Endothelial cell of umbilical vein (primary cell): ENCODE measurements around the gene SAC3D1. TPM values are rescaled to one million over a fixed set of nuclear protein-coding genes. Genes with fewer than 3 reads are reported as not detected.

Source experiments
- BruUV-seq: library from RNA; stranded (reverse); fragments of 400-500 nt; replicated peaks from 2 replicates; lab custom pipeline; 2021; lab: Mats Ljungman, UMichigan
- CTCF ChIA-PET: fragments of 300-600, 350-600 bp; sonication (Branson Sonifier 250); formaldehyde crosslinking; loops from one replicate; lab custom pipeline; 2021; ENCODE audit warnings: antibody characterized with exemption, inconsistent platforms; lab: Charles Lee
- POLR2A ChIA-PET: fragments of 300-600, 350-600 bp; sonication (Branson Sonifier 250); formaldehyde crosslinking; loops from one replicate; lab custom pipeline; 2021; ENCODE audit warnings: antibody characterized with exemption, inconsistent platforms; lab: Charles Lee
- DNase-seq: peaks from one replicate; pipeline ENCODE4 v3.0.0-alpha.2; 2011; ENCODE audit warnings: low read depth, low spot score
- FAIRE-seq: peaks from 2 replicates; lab custom pipeline; 2011; peaks lifted over from hg19 to GRCh38; lab: Jason Lieb, UNC
- H2AFZ ChIP-seq: 2 replicates; pipeline ENCODE4 v1.6.0; 2012; ENCODE audit warnings: low read depth, low read length, control low read depth, inconsistent platforms
- H3K27ac ChIP-seq: 2 replicates; pipeline ENCODE4 v1.5.1; 2011; ENCODE audit warnings: low read depth, mild to moderate bottlenecking, control low read depth, low read length, moderate library complexity; ENCODE audit not compliant: insufficient read depth
- H3K27me3 ChIP-seq, 2 experiments: 2 replicates each; pipeline versions ENCODE4 v1.6.0 to v1.6.1; 2011; ENCODE audit warnings: low read length in 2 of 2, mixed read lengths in 1 of 2; ENCODE audit not compliant: control insufficient read depth in 2 of 2, insufficient read depth in 2 of 2
- H3K36me3 ChIP-seq, 2 experiments: 2 replicates in 1 of 2; 3 replicates in 1 of 2; pipeline ENCODE4 v1.5.1; 2011; ENCODE audit warnings: low read length in 2 of 2, mild to moderate bottlenecking in 1 of 2, moderate library complexity in 1 of 2; ENCODE audit not compliant: control insufficient read depth in 2 of 2, insufficient read depth in 2 of 2; ENCODE audit errors: extremely low read depth in 1 of 2
- H3K4me1 ChIP-seq: 3 replicates; pipeline ENCODE4 v1.5.1; 2011; ENCODE audit warnings: mild to moderate bottlenecking, low read length; ENCODE audit not compliant: control insufficient read depth, insufficient read depth; ENCODE audit errors: extremely low read depth
- H3K4me2 ChIP-seq: 2 replicates; pipeline ENCODE4 v1.6.1; 2011; ENCODE audit warnings: low read length, control low read depth, mixed read lengths; ENCODE audit not compliant: insufficient read depth
- H3K4me3 ChIP-seq, 3 experiments: fragments of 200-600 bp in 1 of 3; sonication (generic), shearing (Covaris generic) in 1 of 3; replicated peaks in 1 of 3; 2 replicates each; pipeline ENCODE4 v1.5.1; 2011 to 2016; ENCODE audit warnings: control low read depth in 3 of 3, low read length in 3 of 3, mild to moderate bottlenecking in 2 of 3, inconsistent platforms in 1 of 3, low read depth in 1 of 3, moderate library complexity in 1 of 3; ENCODE audit not compliant: insufficient read depth in 1 of 3
- H3K79me2 ChIP-seq: 2 replicates; pipeline ENCODE4 v1.6.0; 2012; ENCODE audit warnings: low read length, inconsistent platforms; ENCODE audit not compliant: control insufficient read depth, insufficient read depth
- H3K9ac ChIP-seq: replicated peaks from 2 replicates; pipeline ENCODE3; 2011; ENCODE audit warnings: low read length, control low read depth; ENCODE audit not compliant: insufficient read depth; ENCODE audit errors: extremely low read depth
- H3K9me1 ChIP-seq: replicated peaks from 3 replicates; pipeline ENCODE4 v1.6.0; 2011; ENCODE audit warnings: mild to moderate bottlenecking, low read length; ENCODE audit not compliant: control insufficient read depth, insufficient read depth; ENCODE audit errors: extremely low read depth
- H3K9me3 ChIP-seq: replicated peaks from 2 replicates; pipeline ENCODE4 v1.5.1; 2012; ENCODE audit warnings: low read length, inconsistent platforms; ENCODE audit not compliant: control insufficient read depth, insufficient read depth
- H4K20me1 ChIP-seq: replicated peaks from 2 replicates; pipeline ENCODE3; 2011; ENCODE audit warnings: mild to moderate bottlenecking, low read length; ENCODE audit not compliant: control insufficient read depth, insufficient read depth; ENCODE audit errors: extremely low read depth
- CTCF ChIP-seq, 2 donors: IDR thresholded peaks; 1 replicate in 1 of 2; 2 replicates in 1 of 2; pipeline ENCODE4 v1.5.1; 2011; ENCODE audit warnings: low read length in 2 of 2, mild to moderate bottlenecking in 2 of 2, moderate library complexity in 2 of 2, control low read depth in 1 of 2, inconsistent platforms in 1 of 2, low read depth in 1 of 2; ENCODE audit not compliant: insufficient read depth in 1 of 2; ENCODE audit errors: extremely low read depth in 1 of 2
- EZH2 ChIP-seq: IDR thresholded peaks from 2 replicates; pipeline ENCODE4 v1.6.1; 2012; ENCODE audit warnings: borderline replicate concordance, low read depth, mild to moderate bottlenecking, moderate library complexity, low read length, inconsistent platforms; ENCODE audit not compliant: severe bottlenecking
- FOS ChIP-seq: IDR thresholded peaks from 2 replicates; pipeline ENCODE4 v1.6.1; 2011; ENCODE audit warnings: mild to moderate bottlenecking, low read length, moderate library complexity, borderline replicate concordance; ENCODE audit not compliant: insufficient read depth
- GATA2 ChIP-seq: IDR thresholded peaks from 2 replicates; pipeline ENCODE4 v1.7.0; 2011; ENCODE audit warnings: low read depth, mild to moderate bottlenecking, moderate library complexity, mixed read lengths, low read length; ENCODE audit not compliant: insufficient read length, insufficient read depth
- JUN ChIP-seq: IDR thresholded peaks from 2 replicates; pipeline ENCODE4 v1.6.1; 2011; ENCODE audit warnings: borderline replicate concordance, low read depth; ENCODE audit not compliant: insufficient read length, insufficient read depth
- MAX ChIP-seq: IDR thresholded peaks from 2 replicates; pipeline ENCODE4 v1.6.1; 2011; ENCODE audit not compliant: insufficient read depth, insufficient read length
- MYC ChIP-seq: IDR thresholded peaks from one replicate; pipeline ENCODE4 v1.6.1; 2011; ENCODE audit warnings: mild to moderate bottlenecking, low read depth, low read length
- POLR2A ChIP-seq: IDR thresholded peaks from 2 replicates; pipeline ENCODE4 v1.6.1; 2012; ENCODE audit warnings: low read depth, mild to moderate bottlenecking, control low read depth, low read length
- POLR2AphosphoS5 ChIP-seq: IDR thresholded peaks from 2 replicates; pipeline ENCODE4 v1.6.1; 2012; ENCODE audit warnings: low read depth, mild to moderate bottlenecking, control low read depth, low read length, moderate library complexity; ENCODE audit not compliant: insufficient read depth
- dilution Hi-C: fragments of 300-500 bp; cut with MboI; formaldehyde crosslinking; loops from one replicate; pipeline ENCODE4 v1.15.0; 2019; ENCODE audit warnings: low sequenced_read_pairs; ENCODE audit not compliant: extremely low pct_ligation_motif_present
- intact Hi-C: fragments of 100-400 bp; cut with micrococcal nuclease; formaldehyde crosslinking; loops from one replicate; pipeline ENCODE4 v1.10.0; 2022
- polyA plus RNA-seq, 4 experiments: library from polyadenylated mRNA; depleted of rRNA in 3 of 4; stranded (reverse) in 3 of 4; unstranded in 1 of 4; fragments of >200 nt; gene quantifications; 2 replicates each; pipeline versions ENCODE4 v1.2.1 to v1.2.3, GENCODE V29; 2011 to 2012; ENCODE audit warnings: missing spikeins in 1 of 4
- total RNA-seq: library from RNA; stranded (reverse); gene quantifications from 2 replicates; pipeline ENCODE4 v1.2.3, GENCODE V29; 2021

The SAC3D1 gene
- total and polyA plus RNA-seq, 2 donors (not counting 3 experiments of a cell fraction or from before 2014, with no cell fraction given), result 16.6 to 17.0 TPM

- dilution Hi-C loops, result no loop called here
- Histone ChIP-seq H3K27ac (no peak overlapping the region), H4K20me1 (no peaks in the 10 kb centered on the region), H3K9me3 (no peaks in the 10 kb centered on the region), H3K79me2 (no peaks in the 10 kb centered on the region), H3K4me2 (no peak overlapping the region), H3K9ac (no peak overlapping the region), H3K9me1 (no peaks in the 10 kb centered on the region), H2AFZ (no peak overlapping the region), H3K36me3 (peaks cover 0 to 8% of the 10 kb centered on the region in 2 experiments), H3K27me3 (no peaks in the 10 kb centered on the region), H3K4me3 (no peak overlapping the region), H3K4me1 (peaks cover 15% of the 10 kb centered on the region)
- DNase-seq (no peak), FAIRE-seq (no peak)
- intact Hi-C loops, result no loop called here
- no peak for TF ChIP-seq MYC
- no peak for TF ChIP-seq EZH2
- TF ChIP-seq POLR2A, result no peak
- TF ChIP-seq POLR2AphosphoS5, result no peak
- TF ChIP-seq GATA2, result no peak
- no peak for TF ChIP-seq JUN
- no peak for TF ChIP-seq MAX
- no peak for TF ChIP-seq CTCF (IDR thresholded peaks at IDR 0.05; ENCODE audit: extremely low read depth in 1 of 2, insufficient read depth in 1 of 2, low read depth in 1 of 2, low read length in 2 of 2)
- TF ChIP-seq FOS, result no peak
- CTCF ChIA-PET, result interaction anchor here (0.8 to 1.0 kb wide), 2 partner anchors 18 to 31 kb away, joined by 3 read pairs; partner anchors contain the start of genes ARL2 and SNX15
- POLR2A ChIA-PET, result no interaction called here
- no TSS peak for BruUV-seq
Measured at GRCh38 chr11:65045061-65045460, 4.1 kb downstream of the SAC3D1 start.
